Measurements from ENCODE around the gene ENO1.
A peak's percentile ranks its signal among the peaks of the same experiment; 100 is the strongest.

Gene ENO1

DNA sequence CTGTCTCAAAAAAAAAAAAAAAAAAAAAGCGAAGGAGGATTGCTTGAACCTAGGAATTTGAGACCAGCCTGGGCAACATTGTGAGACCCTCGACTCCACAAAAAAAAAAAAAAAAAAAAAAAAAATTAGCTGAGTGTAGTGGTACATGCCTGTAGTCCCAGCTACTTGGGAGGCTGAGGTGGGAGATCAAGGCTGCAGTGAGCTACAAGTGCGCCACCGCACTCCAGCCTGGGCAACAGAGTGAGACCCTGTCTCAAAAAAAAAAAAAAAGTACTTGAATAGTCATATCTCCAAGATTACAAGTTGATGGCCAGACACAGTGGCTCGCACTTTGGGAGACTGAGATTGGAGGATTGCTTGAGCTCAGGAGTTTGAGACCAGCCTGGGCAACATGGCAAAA lies 27.4 kb downstream of the ENO1 start:
- TF ChIP-seq CTCF (IDR thresholded peaks at IDR 0.05; ENCODE audit: borderline replicate concordance, insufficient read depth, low read depth, low read length) = no peak

DNA sequence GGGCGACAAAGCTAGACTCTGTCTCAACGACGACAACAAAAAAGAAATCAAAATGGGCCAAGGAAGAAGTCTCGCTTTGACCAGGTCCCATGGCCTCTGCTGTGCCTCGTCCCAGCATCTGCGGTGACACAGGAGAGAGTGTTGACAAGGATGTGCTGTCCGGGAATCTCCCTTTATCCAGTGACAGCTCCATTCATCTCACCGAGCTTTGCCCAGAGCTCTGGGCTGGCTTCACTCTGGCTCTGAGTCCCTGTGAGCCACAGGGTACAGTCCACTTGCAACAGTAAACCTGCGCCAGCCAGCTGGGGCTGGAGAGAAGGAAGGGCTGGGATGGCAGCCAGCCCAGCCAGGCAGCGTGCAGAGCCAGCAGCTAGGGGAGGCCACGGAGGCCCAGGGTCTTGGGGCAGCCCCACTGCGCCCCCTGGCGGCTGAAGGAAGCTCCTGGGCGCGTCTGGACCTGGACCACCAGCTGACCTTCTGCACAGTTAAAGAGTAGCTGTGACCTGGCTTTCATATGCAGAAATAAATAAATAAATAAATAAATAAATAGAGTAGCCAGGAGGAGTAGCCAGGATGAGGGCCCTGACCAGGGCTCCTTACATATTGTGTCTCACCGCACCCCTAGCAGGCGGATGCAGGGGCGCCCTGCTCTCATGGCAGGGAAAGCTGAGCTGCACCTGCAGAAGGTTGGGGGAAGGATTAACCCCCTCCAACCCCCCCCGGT lies 29.7 kb downstream of the ENO1 start:
- H3K4me3 ChIP-seq (ENCODE audit: low read depth, low read length) = no peak overlapping the region
- TF ChIP-seq CTCF (IDR thresholded peaks at IDR 0.05; ENCODE audit: borderline replicate concordance, insufficient read depth, low read depth, low read length) = peak; percentile 96

More for the DNA sequence above, 27.4 kb downstream of the ENO1 start:
- H3K4me3 ChIP-seq (ENCODE audit: low read depth, low read length) = no peak overlapping the region

- no peak overlapping the region for H3K4me3 ChIP-seq (ENCODE audit: low read depth, low read length)
- TF ChIP-seq CTCF (IDR thresholded peaks at IDR 0.05; ENCODE audit: borderline replicate concordance, insufficient read depth, low read depth, low read length) = no peak
Measured at GRCh38 chr1:8847990-8848389, 30.5 kb downstream of the ENO1 start.

GRCh38 chr1:8846263-8846662 lies 32.2 kb downstream of the ENO1 start:
- H3K4me3 ChIP-seq (ENCODE audit: low read depth, low read length) = no peak overlapping the region
- TF ChIP-seq CTCF (IDR thresholded peaks at IDR 0.05; ENCODE audit: borderline replicate concordance, insufficient read depth, low read depth, low read length) = no peak

GRCh38 chr1:8845104-8846097 lies 33.1 kb downstream of the ENO1 start:
- TF ChIP-seq CTCF (IDR thresholded peaks at IDR 0.05; ENCODE audit: borderline replicate concordance, insufficient read depth, low read depth, low read length) = no peak
- H3K4me3 ChIP-seq (ENCODE audit: low read depth, low read length) = no peak overlapping the region

DNA sequence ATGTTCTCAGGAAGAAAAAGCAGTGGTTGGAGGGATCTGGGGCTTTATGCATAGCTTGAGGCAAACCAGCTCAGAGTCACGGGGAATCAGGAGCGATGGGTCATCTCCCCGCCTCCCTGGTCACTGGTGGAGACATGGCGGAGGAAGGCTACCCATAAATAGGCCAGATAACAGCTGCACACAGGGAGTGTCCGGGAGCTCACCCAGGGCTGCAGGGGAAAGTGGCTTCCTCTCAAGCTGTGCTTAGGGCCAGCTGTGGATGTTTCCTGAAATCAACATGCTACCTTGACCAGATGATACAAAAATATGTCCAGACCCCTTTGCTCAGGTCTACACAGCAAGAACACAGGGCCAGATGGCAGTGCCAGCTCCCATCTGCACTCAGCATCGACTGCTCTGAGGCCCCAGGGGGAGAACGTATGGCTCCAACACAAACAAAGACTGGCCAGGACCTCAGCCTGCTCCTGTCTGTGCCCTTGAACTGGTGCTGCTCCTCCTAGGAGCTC lies 33.9 kb downstream of the ENO1 start:
- no peak for TF ChIP-seq CTCF (IDR thresholded peaks at IDR 0.05; ENCODE audit: borderline replicate concordance, insufficient read depth, low read depth, low read length)
- no peak overlapping the region for H3K4me3 ChIP-seq (ENCODE audit: low read depth, low read length)

All from GM12875 (cell line).